Brain pericyte (primary cell): ENCODE measurements around the gene SLC5A7.

Experiments
- DNase-seq: peaks from one replicate; pipeline ENCODE4 v3.0.0-alpha.2; 2012; ENCODE audit warnings: low read depth, low spot score

Gene SLC5A7

GRCh38 chr2:107986278-107987217, at the start of gene SLC5A7:
Gene SLC5A7 (plus strand): TSS chr2:107986524. CDS start chr2:107988156, 1,632 bp downstream.
- DNase-seq: no peak

GRCh38 chr2:107961395-107961794, 24.9 kb upstream of the SLC5A7 start:
- DNase-seq: no peak

GRCh38 chr2:107964185-107964584, 22.1 kb upstream of the SLC5A7 start:
- no peak for DNase-seq

- no peak for DNase-seq
These were observed 1.6 kb upstream of the SLC5A7 start for GRCh38 chr2:107984707-107985106.

GRCh38 chr2:107988108-107988507, 1.8 kb downstream of the SLC5A7 start:
- no peak for DNase-seq

- DNase-seq: no peak
These were observed 3.1 kb downstream of the SLC5A7 start for GRCh38 chr2:107989445-107989844.

GRCh38 chr2:107990718-107991117, 4.4 kb downstream of the SLC5A7 start:
- no peak for DNase-seq

GRCh38 chr2:107992069-107992468, 5.7 kb downstream of the SLC5A7 start:
- no peak for DNase-seq

- no peak for DNase-seq
These were observed 12.8 kb downstream of the SLC5A7 start for GRCh38 chr2:107999158-107999557.

GRCh38 chr2:108010912-108011591, 24.7 kb downstream of the SLC5A7 start:
- DNase-seq: no peak

GRCh38 chr2:108013305-108013704, 27.0 kb downstream of the SLC5A7 start:
- no peak for DNase-seq

- DNase-seq: no peak
These were observed 36.3 kb downstream of the SLC5A7 start for GRCh38 chr2:108022628-108023027.

- no peak for DNase-seq
These were observed 37.5 kb downstream of the SLC5A7 start for GRCh38 chr2:108023776-108024175.

- no peak for DNase-seq
These were observed 39.9 kb downstream of the SLC5A7 start for GRCh38 chr2:108026092-108026794.

GRCh38 chr2:108029496-108029895, 43.2 kb downstream of the SLC5A7 start:
- DNase-seq: no peak

GRCh38 chr2:108029912-108030311, 43.6 kb downstream of the SLC5A7 start:
- no peak for DNase-seq

- no peak for DNase-seq
These were observed 45.2 kb downstream of the SLC5A7 start for GRCh38 chr2:108031471-108031941.

- DNase-seq: no peak
These were observed 48.5 kb downstream of the SLC5A7 start for GRCh38 chr2:108034843-108035242.

GRCh38 chr2:108048752-108049151, 62.4 kb downstream of the SLC5A7 start:
- no peak for DNase-seq

- DNase-seq: no peak
These were observed 72.3 kb downstream of the SLC5A7 start for GRCh38 chr2:108058576-108059137.

- no peak for DNase-seq
These were observed 75.2 kb downstream of the SLC5A7 start for GRCh38 chr2:108061439-108062042.
